Neuronal stem cell (in vitro differentiated cells): ENCODE results near the gene ZNF606.

Source experiments
- DNase-seq: peaks from one replicate; pipeline ENCODE4 v3.0.0-alpha.2; 2013; ENCODE audit warnings: low spot score
- H2AFZ ChIP-seq: one replicate; pipeline ENCODE4 v1.6.1; 2013; ENCODE audit warnings: mild to moderate bottlenecking, low read length, inconsistent platforms
- H2AK5ac ChIP-seq: 2 replicates; pipeline ENCODE4 v1.6.1; 2013; ENCODE audit warnings: low read depth, mild to moderate bottlenecking, inconsistent platforms, low read length, moderate library complexity, mixed read lengths
- H2BK120ac ChIP-seq: 2 replicates; pipeline ENCODE4 v1.6.1; 2013; ENCODE audit warnings: low read depth, mild to moderate bottlenecking, inconsistent platforms, low read length, moderate library complexity, mixed read lengths
- H2BK12ac ChIP-seq: one replicate; pipeline ENCODE4 v1.6.1; 2013; ENCODE audit warnings: low read length, inconsistent platforms
- H2BK15ac ChIP-seq: 2 replicates; pipeline ENCODE4 v1.6.1; 2013; ENCODE audit warnings: mild to moderate bottlenecking, low read length, inconsistent platforms, mixed read lengths
- H2BK5ac ChIP-seq: one replicate; pipeline ENCODE4 v1.6.1; 2013; ENCODE audit warnings: inconsistent platforms, mild to moderate bottlenecking, low read length, moderate library complexity
- H3K14ac ChIP-seq: one replicate; pipeline ENCODE4 v1.6.1; 2013; ENCODE audit warnings: low read length, inconsistent platforms
- H3K18ac ChIP-seq: 2 replicates; pipeline ENCODE4 v1.6.1; 2013; ENCODE audit warnings: low read length, inconsistent platforms
- H3K23ac ChIP-seq: 2 replicates; pipeline ENCODE4 v1.6.1; 2013; ENCODE audit warnings: low read depth, mild to moderate bottlenecking, mixed read lengths, low read length, inconsistent platforms; ENCODE audit not compliant: poor library complexity
- H3K27ac ChIP-seq: replicated peaks from 3 replicates; pipeline ENCODE4 v1.5.1; 2013; ENCODE audit warnings: low read length, inconsistent platforms
- H3K27me3 ChIP-seq, 3 experiments: 2 replicates each; pipeline ENCODE4 v1.6.1; 2013; ENCODE audit warnings: low read length in 3 of 3, mild to moderate bottlenecking in 2 of 3, inconsistent platforms in 1 of 3, low read depth in 1 of 3, mixed read lengths in 1 of 3, moderate library complexity in 1 of 3; ENCODE audit not compliant: control insufficient read depth in 3 of 3, insufficient read depth in 3 of 3
- H3K36me3 ChIP-seq, 2 donors: replicated peaks in 1 of 2; 2 replicates each; pipeline ENCODE4 v1.6.1; 2013; ENCODE audit warnings: low read length in 2 of 2; ENCODE audit not compliant: control insufficient read depth in 2 of 2, insufficient read depth in 2 of 2
- H3K4ac ChIP-seq: 2 replicates; pipeline ENCODE4 v1.6.1; 2013; ENCODE audit warnings: inconsistent platforms, mild to moderate bottlenecking, low read length, moderate library complexity
- H3K4me1 ChIP-seq, 2 donors: 1 replicate in 1 of 2; 2 replicates in 1 of 2; pipeline ENCODE4 v1.6.1; 2013; ENCODE audit warnings: low read length in 2 of 2, low read depth in 1 of 2; ENCODE audit not compliant: control insufficient read depth in 2 of 2, insufficient read depth in 1 of 2
- H3K4me2 ChIP-seq: one replicate; pipeline ENCODE4 v1.6.1; 2013; ENCODE audit warnings: mild to moderate bottlenecking, low read length, inconsistent platforms; ENCODE audit not compliant: insufficient read depth, poor library complexity, severe bottlenecking
- H3K4me3 ChIP-seq, 2 donors: 2 replicates each; pipeline ENCODE4 v1.5.1; 2013; ENCODE audit warnings: low read length in 2 of 2, mild to moderate bottlenecking in 2 of 2, inconsistent platforms in 1 of 2, moderate library complexity in 1 of 2
- H3K79me1 ChIP-seq: one replicate; pipeline ENCODE4 v1.6.1; 2013; ENCODE audit warnings: low read depth, mild to moderate bottlenecking, inconsistent platforms, low read length, moderate library complexity
- H3K9ac ChIP-seq: one replicate; pipeline ENCODE4 v1.6.1; 2013; ENCODE audit warnings: mild to moderate bottlenecking, low read depth, low read length, inconsistent platforms; ENCODE audit not compliant: poor library complexity
- H3K9me3 ChIP-seq, 2 donors: replicated peaks in 1 of 2; 2 replicates each; pipeline versions ENCODE3 to v1.6.1; 2013; ENCODE audit warnings: low read length in 2 of 2, mild to moderate bottlenecking in 2 of 2, inconsistent platforms in 1 of 2, low read depth in 1 of 2, mixed read lengths in 1 of 2, moderate library complexity in 1 of 2; ENCODE audit not compliant: control insufficient read depth in 2 of 2, insufficient read depth in 1 of 2
- H4K8ac ChIP-seq: one replicate; pipeline ENCODE4 v1.6.1; 2013; ENCODE audit warnings: low read depth, mild to moderate bottlenecking, inconsistent platforms, low read length, moderate library complexity
- H4K91ac ChIP-seq: one replicate; pipeline ENCODE4 v1.6.1; 2013; ENCODE audit warnings: low read length, low read depth, mild to moderate bottlenecking, inconsistent platforms; ENCODE audit not compliant: poor library complexity
- WGBS, 2 donors: extraction: QIAGEN DNeasy Blood & Tissue Kit; methylation state at CpG; one replicate each; pipeline ENCODE4 v1.1.7; 2013; ENCODE audit warnings: missing lambda C conversion rate in 2 of 2, mixed read lengths in 1 of 2; ENCODE audit not compliant: insufficient read length in 2 of 2, insufficient replicate concordance in 1 of 2; ENCODE audit errors: extremely low coverage in 2 of 2; 5-methylcytosine and 5-hydroxymethylcytosine counted together

Gene ZNF606

GRCh38 chr19:57947088-57947418 lies 55.6 kb downstream of the ZNF606 start:
- Histone ChIP-seq H4K8ac (no peak overlapping the region), H3K36me3 (peaks cover 20 to 37% of the 10 kb centered on the region in 2 donors), H3K4me1 (peaks cover 5 to 7% of the 10 kb centered on the region in 2 donors), H3K4ac (no peak overlapping the region), H3K79me1 (peaks cover 5% of the 10 kb centered on the region), H3K4me2 (peak overlapping the region; percentile 72), H2AK5ac (peak overlapping the region; percentile 88), H2BK120ac (no peak overlapping the region), H3K18ac (peak overlapping the region; percentile 93), H4K91ac (no peak overlapping the region), H2BK15ac (no peak overlapping the region), H2BK5ac (peak overlapping the region; percentile 79), H2AFZ (peak overlapping the region; percentile 94), H3K14ac (no peak overlapping the region), H3K9me3 (peaks cover 33 to 57% of the 10 kb centered on the region in 2 donors), H3K27ac (no peak overlapping the region), H3K27me3 (no peaks in the 10 kb centered on the region), H3K23ac (no peak overlapping the region), H3K9ac (peak overlapping the region; percentile 98), H2BK12ac (no peak overlapping the region), H3K4me3 (peak overlapping the region; percentile 99)
- DNase-seq, result no peak
- no CpG with 5 or more reads among the region's 18 CpGs for WGBS, 2 donors

GRCh38 chr19:57946316-57946715 lies 56.3 kb downstream of the ZNF606 start:
- Histone ChIP-seq H3K18ac (no peak overlapping the region), H3K9ac (no peak overlapping the region), H3K27ac (no peak overlapping the region), H2AK5ac (no peak overlapping the region), H4K8ac (no peak overlapping the region), H2BK15ac (no peak overlapping the region), H2AFZ (no peak overlapping the region), H3K36me3 (peaks cover 27 to 45% of the 10 kb centered on the region in 2 donors), H3K23ac (no peak overlapping the region), H3K4me3 (peak overlapping the region in 1 of 2 donors; percentile 99), H3K79me1 (peaks cover 5% of the 10 kb centered on the region), H3K9me3 (peaks cover 38 to 64% of the 10 kb centered on the region in 2 donors), H3K4me1 (peaks cover 5 to 7% of the 10 kb centered on the region in 2 donors), H3K14ac (no peak overlapping the region), H4K91ac (no peak overlapping the region), H3K27me3 (no peaks in the 10 kb centered on the region), H2BK5ac (no peak overlapping the region), H2BK120ac (no peak overlapping the region), H3K4me2 (peak overlapping the region; percentile 72), H2BK12ac (no peak overlapping the region), H3K4ac (no peak overlapping the region)
- no peak for DNase-seq
- no CpG with 5 or more reads among the region's 2 CpGs for WGBS, 2 donors

GRCh38 chr19:57941593-57941992 lies 61.0 kb downstream of the ZNF606 start:
- peaks cover 25 to 85% of the 10 kb centered on the region in 2 donors for H3K9me3 ChIP-seq
- H3K18ac ChIP-seq, result no peak overlapping the region
- no peak overlapping the region for H3K9ac ChIP-seq
- H2BK15ac ChIP-seq, result no peak overlapping the region
- H3K14ac ChIP-seq, result no peak overlapping the region
- H2AFZ ChIP-seq, result no peak overlapping the region
- no peak overlapping the region for H2BK120ac ChIP-seq
- no peaks in the 10 kb centered on the region for H3K27me3 ChIP-seq
- peaks cover 7% of the 10 kb centered on the region for H3K79me1 ChIP-seq
- H3K27ac ChIP-seq, result no peak overlapping the region
- H4K8ac ChIP-seq, result no peak overlapping the region
- no peak for DNase-seq
- no peak overlapping the region for H3K23ac ChIP-seq
- no peak overlapping the region for H2BK12ac ChIP-seq
- no peak overlapping the region for H2AK5ac ChIP-seq
- no peak overlapping the region for H3K4ac ChIP-seq
- H3K4me1 ChIP-seq, result peaks cover 3 to 4% of the 10 kb centered on the region in 2 donors
- no peak overlapping the region for H3K4me3 ChIP-seq
- H2BK5ac ChIP-seq, result no peak overlapping the region
- no peak overlapping the region for H3K4me2 ChIP-seq
- H3K36me3 ChIP-seq, result peaks cover 37 to 77% of the 10 kb centered on the region in 2 donors
- no CpG with 5 or more reads among the region's 3 CpGs for WGBS, 2 donors
- H4K91ac ChIP-seq, result no peak overlapping the region

- H3K23ac ChIP-seq, result no peak overlapping the region
- no peak overlapping the region for H2BK120ac ChIP-seq
- H4K91ac ChIP-seq, result no peak overlapping the region
- no peak overlapping the region for H3K14ac ChIP-seq
- H2BK12ac ChIP-seq, result no peak overlapping the region
- peak overlapping the region; percentile 90 for H2AFZ ChIP-seq
- H4K8ac ChIP-seq, result no peak overlapping the region
- no peak overlapping the region for H3K18ac ChIP-seq
- no peak for DNase-seq
- no CpG with 5 or more reads among the region's 12 CpGs for WGBS, 2 donors
- H3K9me3 ChIP-seq, result peaks cover 28 to 79% of the 10 kb centered on the region in 2 donors
- H3K4me3 ChIP-seq, result no peak overlapping the region
- H2BK5ac ChIP-seq, result no peak overlapping the region
- H3K4me1 ChIP-seq, result peaks cover 0 to 2% of the 10 kb centered on the region in 2 donors
- no peak overlapping the region for H3K4me2 ChIP-seq
- H3K27me3 ChIP-seq, result no peaks in the 10 kb centered on the region
- no peak overlapping the region for H3K27ac ChIP-seq
- H3K4ac ChIP-seq, result no peak overlapping the region
- H2BK15ac ChIP-seq, result no peak overlapping the region
- no peak overlapping the region for H3K9ac ChIP-seq
- H3K36me3 ChIP-seq, result peaks cover 29 to 63% of the 10 kb centered on the region in 2 donors
- peaks cover 4% of the 10 kb centered on the region for H3K79me1 ChIP-seq
- H2AK5ac ChIP-seq, result no peak overlapping the region
Observed at GRCh38 chr19:57935731-57936130, 66.9 kb downstream of the ZNF606 start.
